GM21737 (cell line): ENCODE results near the gene SLC66A1.

Experiments used
- ATAC-seq: cut with Tn5 transposase; IDR thresholded peaks from one replicate; pipeline ENCODE4 v1.9.1; 2021; ENCODE audit warnings: mild to moderate bottlenecking, moderate library complexity; ENCODE audit not compliant: unreplicated experiment

The SLC66A1 gene

GRCh38 chr1:19324665-19324990 is 12.5 kb downstream of the SLC66A1 start:
- no peak for ATAC-seq

GRCh38 chr1:19325368-19325957 is 13.3 kb downstream of the SLC66A1 start:
- no peak for ATAC-seq

GRCh38 chr1:19325958-19326747 is 14.0 kb downstream of the SLC66A1 start:
- ATAC-seq: no peak

- no peak for ATAC-seq
Measured at GRCh38 chr1:19326748-19327065, 14.6 kb downstream of the SLC66A1 start.

GRCh38 chr1:19327301-19327700 is 15.2 kb downstream of the SLC66A1 start:
- no peak for ATAC-seq

GRCh38 chr1:19327736-19328135 is 15.6 kb downstream of the SLC66A1 start:
- no peak for ATAC-seq

GRCh38 chr1:19328486-19328885 is 16.4 kb downstream of the SLC66A1 start:
- no peak for ATAC-seq

- no peak for ATAC-seq
Measured at GRCh38 chr1:19329188-19329587, 17.1 kb downstream of the SLC66A1 start.

- ATAC-seq: no peak
Measured at GRCh38 chr1:19329611-19330010, 17.5 kb downstream of the SLC66A1 start.

GRCh38 chr1:19330449-19331135 is 18.5 kb downstream of the SLC66A1 start:
- no peak for ATAC-seq

GRCh38 chr1:19331262-19331878 is 19.2 kb downstream of the SLC66A1 start:
- ATAC-seq: no peak

- no peak for ATAC-seq
Measured at GRCh38 chr1:19332832-19333231, 20.7 kb downstream of the SLC66A1 start.

GRCh38 chr1:19333587-19334354 is 21.6 kb downstream of the SLC66A1 start:
- no peak for ATAC-seq

- no peak for ATAC-seq
Measured at GRCh38 chr1:19336543-19336942, 24.4 kb downstream of the SLC66A1 start.

GRCh38 chr1:19337289-19337688 is 25.2 kb downstream of the SLC66A1 start:
- no peak for ATAC-seq

- no peak for ATAC-seq
Measured at GRCh38 chr1:19338323-19338762, 26.2 kb downstream of the SLC66A1 start.

GRCh38 chr1:19339214-19339861 is 27.2 kb downstream of the SLC66A1 start:
- ATAC-seq: no peak

- ATAC-seq: no peak
Measured at GRCh38 chr1:19340387-19340937, 28.3 kb downstream of the SLC66A1 start.

- ATAC-seq: no peak
Measured at GRCh38 chr1:19341201-19342061, 29.3 kb downstream of the SLC66A1 start.
